Stromal cell of bone marrow (primary cell): ENCODE data around the gene FAM3C.

Experiments used
- DNase-seq: peaks from one replicate; pipeline ENCODE4 v3.0.0-alpha.2; 2012; ENCODE audit warnings: low read depth

Gene FAM3C

GRCh38 chr7:121376979-121377378 lies 19.1 kb downstream of the FAM3C start:
- no peak for DNase-seq

- no peak for DNase-seq
Measured at GRCh38 chr7:121373177-121373576, 22.9 kb downstream of the FAM3C start.

GRCh38 chr7:121372376-121373010 lies 23.6 kb downstream of the FAM3C start:
- DNase-seq = no peak

GRCh38 chr7:121371883-121372282 lies 24.2 kb downstream of the FAM3C start:
- DNase-seq = no peak

- no peak for DNase-seq
Measured at GRCh38 chr7:121371367-121371766, 24.7 kb downstream of the FAM3C start.

- no peak for DNase-seq
Measured at GRCh38 chr7:121369462-121369861, 26.6 kb downstream of the FAM3C start.

- DNase-seq = peak; percentile 20
Measured at GRCh38 chr7:121366852-121367431, 29.2 kb downstream of the FAM3C start.

GRCh38 chr7:121360564-121360963 lies 35.5 kb downstream of the FAM3C start:
- no peak for DNase-seq

- DNase-seq = no peak
Measured at GRCh38 chr7:121355574-121355973, 40.5 kb downstream of the FAM3C start.

- DNase-seq = no peak
Measured at GRCh38 chr7:121352323-121352722, 43.8 kb downstream of the FAM3C start.

GRCh38 chr7:121351682-121352081 lies 44.4 kb downstream of the FAM3C start:
- DNase-seq = no peak

- DNase-seq = no peak
Measured at GRCh38 chr7:121344497-121344896, 51.6 kb downstream of the FAM3C start.

GRCh38 chr7:121344093-121344492 lies 52.0 kb downstream of the FAM3C start:
- DNase-seq = no peak

GRCh38 chr7:121343302-121343701 lies 52.8 kb downstream of the FAM3C start:
- DNase-seq = no peak

- DNase-seq = no peak
Measured at GRCh38 chr7:121342631-121343030, 53.5 kb downstream of the FAM3C start.

GRCh38 chr7:121341933-121342332 lies 54.2 kb downstream of the FAM3C start:
- DNase-seq = no peak

GRCh38 chr7:121339082-121339481 lies 57.0 kb downstream of the FAM3C start:
- DNase-seq = no peak

GRCh38 chr7:121337398-121337797 lies 58.7 kb downstream of the FAM3C start:
- peak; percentile 31 for DNase-seq

- no peak for DNase-seq
Measured at GRCh38 chr7:121336579-121336978, 59.5 kb downstream of the FAM3C start.

GRCh38 chr7:121334875-121335648 lies 61.0 kb downstream of the FAM3C start:
- no peak for DNase-seq

GRCh38 chr7:121334376-121334775 lies 61.7 kb downstream of the FAM3C start:
- no peak for DNase-seq

- DNase-seq = no peak
Measured at GRCh38 chr7:121331574-121331973, 64.5 kb downstream of the FAM3C start.

GRCh38 chr7:121331048-121331447 lies 65.1 kb downstream of the FAM3C start:
- no peak for DNase-seq
